Neural progenitor cell (in vitro differentiated cells): ENCODE results near the gene LRP3. TPM values are rescaled to one million over a fixed set of nuclear protein-coding genes. Genes with fewer than 3 reads are reported as not detected.

Source experiments
- DNase-seq: peaks from one replicate; pipeline ENCODE4 v3.0.0-alpha.2; 2016; ENCODE audit warnings: low spot score
- H2AFZ ChIP-seq: fragments of 200-600 bp; sonication (generic); replicated peaks from 2 replicates; pipeline ENCODE4 v1.6.1; 2016; ENCODE audit warnings: antibody characterized with exemption
- H3F3A ChIP-seq: fragments of 200-600 bp; sonication (generic); 2 replicates; pipeline ENCODE4 v1.6.1; 2016; ENCODE audit warnings: antibody characterized with exemption, low read depth
- H3K27ac ChIP-seq: fragments of 200-600 bp; sonication (generic); 2 replicates; pipeline ENCODE4 v1.5.1; 2016; ENCODE audit warnings: mild to moderate bottlenecking
- H3K27me3 ChIP-seq: fragments of 200-600 bp; sonication (generic); 2 replicates; pipeline ENCODE4 v1.6.1; 2016; ENCODE audit warnings: mild to moderate bottlenecking, moderate library complexity
- H3K36me3 ChIP-seq: fragments of 200-600 bp; sonication (generic); 2 replicates; pipeline ENCODE4 v1.5.1; 2016
- H3K4me1 ChIP-seq: fragments of 200-600 bp; sonication (generic); 2 replicates; pipeline ENCODE4 v1.6.1; 2016; ENCODE audit warnings: mixed run types
- H3K4me2 ChIP-seq: fragments of 200-600 bp; sonication (generic); 2 replicates; pipeline ENCODE4 v1.6.1; 2016
- H3K4me3 ChIP-seq: fragments of 200-600 bp; sonication (generic); 2 replicates; pipeline ENCODE4 v1.5.1; 2016
- H3K79me2 ChIP-seq: fragments of 200-600 bp; sonication (generic); 2 replicates; pipeline ENCODE4 v1.6.1; 2016; ENCODE audit warnings: low read depth
- H3K9ac ChIP-seq: fragments of 200-600 bp; sonication (generic); 2 replicates; pipeline ENCODE4 v1.6.1; 2016
- H3K9me3 ChIP-seq: fragments of 200-600 bp; sonication (generic); 2 replicates; pipeline ENCODE4 v1.5.1; 2016; ENCODE audit warnings: low read depth
- H4K20me1 ChIP-seq: fragments of 200-600 bp; sonication (generic); 2 replicates; pipeline ENCODE4 v1.6.1; 2016; ENCODE audit warnings: low read depth
- H3K27ac Mint-ChIP-seq: 3 replicates; pipeline ENCODE4 v1.8.0; 2021; ENCODE audit warnings: mixed read lengths
- H3K27me3 Mint-ChIP-seq: 2 replicates; pipeline ENCODE4 v1.8.0; 2022; ENCODE audit warnings: low read depth, mild to moderate bottlenecking, inconsistent platforms, moderate library complexity, mixed read lengths; ENCODE audit not compliant: insufficient read depth
- H3K36me3 Mint-ChIP-seq: 3 replicates; pipeline ENCODE4 v1.8.0; 2021; ENCODE audit warnings: mixed read lengths
- H3K4me1 Mint-ChIP-seq: 3 replicates; pipeline ENCODE4 v1.8.0; 2021; ENCODE audit warnings: mixed read lengths
- H3K4me3 Mint-ChIP-seq: 3 replicates; pipeline ENCODE4 v1.8.0; 2021; ENCODE audit warnings: mild to moderate bottlenecking, moderate library complexity, mixed read lengths
- H3K9me3 Mint-ChIP-seq: 3 replicates; pipeline ENCODE4 v1.8.0; 2020; ENCODE audit warnings: mixed read lengths
- EZH2 ChIP-seq: fragments of 200-600 bp; sonication (generic); IDR thresholded peaks from 2 replicates; pipeline ENCODE4 v1.6.1; 2017; ENCODE audit warnings: antibody characterized with exemption, mild to moderate bottlenecking, moderate library complexity
- EZH2phosphoT487 ChIP-seq: fragments of 200-600 bp; sonication (generic); IDR thresholded peaks from 2 replicates; pipeline ENCODE4 v1.6.1; 2017; ENCODE audit warnings: antibody characterized with exemption
- total RNA-seq: library from RNA; depleted of rRNA; stranded (reverse); fragments of >200 nt; gene quantifications from 2 replicates; pipeline ENCODE4 v1.2.3, GENCODE V29; 2015; ENCODE audit warnings: low replicate concordance
- TF ChIP-seq, protein P1 (sequence below): fragments of 200-600 bp; sonication (generic); IDR thresholded peaks from 2 replicates; pipeline ENCODE4 v1.5.1; 2017; ENCODE audit warnings: antibody characterized with exemption, mild to moderate bottlenecking

LRP3 gene
- total RNA-seq, 1 donor from 2014 or later: 7.5 TPM

DNA sequence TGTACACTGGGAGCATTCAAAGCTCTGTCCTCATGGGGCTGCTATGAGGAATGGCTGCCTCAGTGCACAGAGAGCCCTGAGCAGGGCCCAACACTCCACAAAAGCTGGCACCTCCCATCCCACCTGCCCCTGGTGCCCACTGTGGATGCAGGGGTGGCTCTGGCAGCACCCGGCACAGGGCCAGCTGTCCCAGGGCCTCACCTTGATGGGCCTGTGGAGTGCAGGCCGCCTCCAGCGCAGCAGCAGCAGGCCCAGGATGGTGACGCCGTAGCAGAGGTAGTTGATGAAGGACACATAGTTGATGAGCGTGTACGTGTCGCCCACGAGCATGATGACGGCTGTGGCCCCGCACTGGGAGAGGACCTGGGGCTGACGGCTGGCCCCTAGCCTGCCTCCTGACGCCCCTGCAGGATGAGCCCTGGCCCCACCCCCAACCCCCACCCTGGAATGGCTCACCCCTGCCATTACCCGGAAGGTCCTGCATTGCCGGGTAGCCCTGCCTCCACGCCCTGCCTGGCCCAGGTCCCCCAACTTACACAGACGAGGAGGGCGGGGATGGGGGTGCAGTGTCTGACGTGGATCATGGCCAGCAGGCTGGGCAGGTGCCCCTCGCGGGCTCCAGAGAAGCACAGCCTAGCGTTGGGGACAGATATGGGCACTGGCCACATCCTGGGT lies 16.3 kb downstream of the LRP3 start:
- no peak overlapping the region for H3K4me3 ChIP-seq
- no peaks in the 10 kb centered on the region for H3K79me2 ChIP-seq
- H3K4me1 ChIP-seq: no peaks in the 10 kb centered on the region
- TF ChIP-seq, protein P1, sequence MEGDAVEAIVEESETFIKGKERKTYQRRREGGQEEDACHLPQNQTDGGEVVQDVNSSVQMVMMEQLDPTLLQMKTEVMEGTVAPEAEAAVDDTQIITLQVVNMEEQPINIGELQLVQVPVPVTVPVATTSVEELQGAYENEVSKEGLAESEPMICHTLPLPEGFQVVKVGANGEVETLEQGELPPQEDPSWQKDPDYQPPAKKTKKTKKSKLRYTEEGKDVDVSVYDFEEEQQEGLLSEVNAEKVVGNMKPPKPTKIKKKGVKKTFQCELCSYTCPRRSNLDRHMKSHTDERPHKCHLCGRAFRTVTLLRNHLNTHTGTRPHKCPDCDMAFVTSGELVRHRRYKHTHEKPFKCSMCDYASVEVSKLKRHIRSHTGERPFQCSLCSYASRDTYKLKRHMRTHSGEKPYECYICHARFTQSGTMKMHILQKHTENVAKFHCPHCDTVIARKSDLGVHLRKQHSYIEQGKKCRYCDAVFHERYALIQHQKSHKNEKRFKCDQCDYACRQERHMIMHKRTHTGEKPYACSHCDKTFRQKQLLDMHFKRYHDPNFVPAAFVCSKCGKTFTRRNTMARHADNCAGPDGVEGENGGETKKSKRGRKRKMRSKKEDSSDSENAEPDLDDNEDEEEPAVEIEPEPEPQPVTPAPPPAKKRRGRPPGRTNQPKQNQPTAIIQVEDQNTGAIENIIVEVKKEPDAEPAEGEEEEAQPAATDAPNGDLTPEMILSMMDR: no peak
- TF ChIP-seq EZH2phosphoT487: no peak
- TF ChIP-seq EZH2: no peak
- DNase-seq: no peak
- Mint-ChIP-seq H3K4me1 (peaks cover 5% of the 10 kb centered on the region), H3K27ac (no peak overlapping the region), H3K9me3 (no peaks in the 10 kb centered on the region), H3K27me3 (peaks cover 7% of the 10 kb centered on the region), H3K4me3 (no peak overlapping the region), H3K36me3 (no peaks in the 10 kb centered on the region)
- H3K4me2 ChIP-seq: no peak overlapping the region
- no peaks in the 10 kb centered on the region for H3K9me3 ChIP-seq
- no peaks in the 10 kb centered on the region for H4K20me1 ChIP-seq
- H3F3A ChIP-seq: peaks cover 5% of the 10 kb centered on the region
- H3K27me3 ChIP-seq: no peaks in the 10 kb centered on the region
- H3K27ac ChIP-seq: no peak overlapping the region
- no peak overlapping the region for H3K9ac ChIP-seq
- H3K36me3 ChIP-seq: no peaks in the 10 kb centered on the region
- H2AFZ ChIP-seq: no peak overlapping the region

DNA sequence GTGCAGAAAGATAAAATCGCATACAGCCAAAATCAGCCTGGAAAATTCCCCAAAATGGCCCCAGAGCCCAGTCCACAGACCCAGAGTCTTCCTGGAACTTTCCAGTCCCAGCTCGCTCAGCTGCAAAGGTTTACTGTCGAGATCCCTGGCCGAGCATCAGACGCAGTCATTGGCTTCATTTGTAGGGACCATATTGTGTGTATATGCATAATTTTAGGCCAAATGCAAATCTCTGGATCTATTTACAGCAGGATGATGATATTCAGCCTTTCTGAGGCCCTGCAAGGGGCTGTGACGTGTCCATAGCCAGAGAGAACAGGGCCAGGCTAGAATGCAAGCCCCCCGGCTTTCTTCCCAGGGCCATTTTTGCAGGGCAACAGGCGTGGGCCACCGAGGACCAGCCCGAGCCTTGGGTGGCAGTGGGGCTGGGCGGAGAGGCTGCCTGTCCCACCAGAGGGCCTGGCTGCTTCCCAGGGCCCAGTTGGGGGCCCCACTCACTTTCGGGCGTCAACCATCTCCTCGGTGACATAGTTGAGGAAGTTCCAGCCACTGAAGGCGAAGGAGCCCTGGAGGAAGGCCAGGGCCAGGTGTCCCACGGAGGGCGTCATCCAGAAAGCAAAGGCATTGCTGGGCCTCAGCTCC lies 17.8 kb downstream of the LRP3 start:
- H3K9me3 ChIP-seq: no peaks in the 10 kb centered on the region
- peaks cover 8% of the 10 kb centered on the region for H3K4me1 Mint-ChIP-seq
- H3K27ac Mint-ChIP-seq: no peak overlapping the region
- DNase-seq: no peak
- no peak overlapping the region for H2AFZ ChIP-seq
- H3K4me3 ChIP-seq: no peak overlapping the region
- peaks cover 11% of the 10 kb centered on the region for H3K27me3 Mint-ChIP-seq
- TF ChIP-seq EZH2: no peak
- TF ChIP-seq EZH2phosphoT487: no peak
- TF ChIP-seq, protein P1: no peak
- H3K4me1 ChIP-seq: no peaks in the 10 kb centered on the region
- no peak overlapping the region for H3K4me3 Mint-ChIP-seq
- no peaks in the 10 kb centered on the region for H3K27me3 ChIP-seq
- no peak overlapping the region for H3K27ac ChIP-seq
- no peak overlapping the region for H3K9ac ChIP-seq
- no peaks in the 10 kb centered on the region for H3K9me3 Mint-ChIP-seq
- peaks cover 5% of the 10 kb centered on the region for H3F3A ChIP-seq
- H3K36me3 ChIP-seq: no peaks in the 10 kb centered on the region
- H4K20me1 ChIP-seq: no peaks in the 10 kb centered on the region
- H3K4me2 ChIP-seq: no peak overlapping the region
- no peaks in the 10 kb centered on the region for H3K79me2 ChIP-seq
- H3K36me3 Mint-ChIP-seq: no peaks in the 10 kb centered on the region

DNA sequence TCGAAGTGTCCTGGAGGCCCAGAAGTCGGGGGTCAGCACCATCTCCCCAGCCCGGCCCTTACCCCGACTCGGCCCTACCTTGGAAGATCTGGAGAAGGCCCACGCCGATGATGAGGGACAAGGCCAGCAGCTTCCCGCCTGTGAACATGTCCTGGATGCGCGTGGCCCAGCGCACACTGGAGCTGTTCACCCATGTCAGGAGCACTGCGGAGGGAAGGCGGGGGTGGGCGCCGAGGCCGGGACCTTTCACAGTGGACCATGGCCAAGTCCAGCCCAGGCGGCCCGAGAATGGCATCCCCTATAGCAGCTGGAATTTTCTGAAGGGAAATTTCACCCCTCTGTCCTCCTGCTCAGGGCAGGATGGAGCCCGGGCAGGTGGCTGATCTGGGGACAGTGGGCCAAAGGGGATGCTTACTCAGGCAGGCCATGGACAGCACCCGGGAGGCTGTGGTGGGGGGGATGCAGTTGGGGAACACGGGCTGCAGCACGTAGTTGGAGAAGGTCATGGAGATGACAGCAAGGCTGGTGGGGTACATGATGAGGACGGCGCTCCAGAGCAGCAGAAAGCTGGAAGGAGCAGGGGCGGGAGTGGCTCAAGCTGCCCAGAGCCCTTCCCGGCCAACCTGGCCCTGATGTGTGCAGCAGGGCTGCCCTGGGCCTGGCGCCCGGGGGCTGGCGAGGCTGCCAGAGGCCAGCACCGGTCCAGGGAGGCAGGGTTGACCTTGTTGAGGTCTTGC lies 18.5 kb downstream of the LRP3 start:
- no peak for DNase-seq
- TF ChIP-seq EZH2phosphoT487 (no peak), EZH2 (no peak)
- TF ChIP-seq, protein P1: no peak
- no peak overlapping the region for H3K4me3 ChIP-seq
- Mint-ChIP-seq H3K36me3 (no peaks in the 10 kb centered on the region), H3K9me3 (no peaks in the 10 kb centered on the region), H3K27me3 (peaks cover 11% of the 10 kb centered on the region), H3K4me3 (no peak overlapping the region), H3K4me1 (peaks cover 8% of the 10 kb centered on the region), H3K27ac (peak overlapping the region; percentile 72)
- H4K20me1 ChIP-seq: no peaks in the 10 kb centered on the region
- no peaks in the 10 kb centered on the region for H3K79me2 ChIP-seq
- peaks cover under 1% of the 10 kb centered on the region for H3K4me1 ChIP-seq
- H3K27ac ChIP-seq: no peak overlapping the region
- H3K4me2 ChIP-seq: no peak overlapping the region
- H3K36me3 ChIP-seq: no peaks in the 10 kb centered on the region
- H3K9me3 ChIP-seq: no peaks in the 10 kb centered on the region
- H3K9ac ChIP-seq: no peak overlapping the region
- H3F3A ChIP-seq: peaks cover 5% of the 10 kb centered on the region
- no peak overlapping the region for H2AFZ ChIP-seq
- no peaks in the 10 kb centered on the region for H3K27me3 ChIP-seq
